ENCODE results near the gene UBXN2A.

DNA sequence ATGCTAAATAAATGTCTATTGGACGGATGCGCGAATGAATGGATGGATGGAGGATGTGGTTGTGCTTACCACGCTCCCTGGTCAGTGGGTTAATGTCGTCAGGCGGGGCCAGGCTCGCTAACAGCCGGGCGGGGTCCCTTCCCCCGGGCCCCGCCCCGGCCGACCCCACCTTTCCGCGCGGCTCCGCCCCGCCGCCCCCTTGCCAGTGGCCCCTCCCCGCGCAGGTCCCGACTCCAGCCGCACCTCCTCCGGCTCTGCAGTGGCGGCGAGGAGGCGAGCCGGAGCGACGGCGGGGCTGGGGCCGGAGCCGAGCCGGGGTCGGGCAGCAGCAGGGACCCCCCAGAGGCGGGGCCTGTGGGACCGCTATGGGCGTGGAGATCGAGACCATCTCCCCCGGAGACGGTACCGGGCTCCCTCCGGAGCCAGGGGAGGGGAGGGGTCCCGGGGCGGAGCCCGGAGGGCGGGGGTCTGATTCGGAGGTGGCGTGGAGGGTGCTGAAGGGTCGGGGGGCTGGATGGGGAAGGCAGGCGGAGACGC, 109.3 kb downstream of the UBXN2A start, which contains the start of gene FKBP1B:
- TF ChIP-seq, protein P1, sequence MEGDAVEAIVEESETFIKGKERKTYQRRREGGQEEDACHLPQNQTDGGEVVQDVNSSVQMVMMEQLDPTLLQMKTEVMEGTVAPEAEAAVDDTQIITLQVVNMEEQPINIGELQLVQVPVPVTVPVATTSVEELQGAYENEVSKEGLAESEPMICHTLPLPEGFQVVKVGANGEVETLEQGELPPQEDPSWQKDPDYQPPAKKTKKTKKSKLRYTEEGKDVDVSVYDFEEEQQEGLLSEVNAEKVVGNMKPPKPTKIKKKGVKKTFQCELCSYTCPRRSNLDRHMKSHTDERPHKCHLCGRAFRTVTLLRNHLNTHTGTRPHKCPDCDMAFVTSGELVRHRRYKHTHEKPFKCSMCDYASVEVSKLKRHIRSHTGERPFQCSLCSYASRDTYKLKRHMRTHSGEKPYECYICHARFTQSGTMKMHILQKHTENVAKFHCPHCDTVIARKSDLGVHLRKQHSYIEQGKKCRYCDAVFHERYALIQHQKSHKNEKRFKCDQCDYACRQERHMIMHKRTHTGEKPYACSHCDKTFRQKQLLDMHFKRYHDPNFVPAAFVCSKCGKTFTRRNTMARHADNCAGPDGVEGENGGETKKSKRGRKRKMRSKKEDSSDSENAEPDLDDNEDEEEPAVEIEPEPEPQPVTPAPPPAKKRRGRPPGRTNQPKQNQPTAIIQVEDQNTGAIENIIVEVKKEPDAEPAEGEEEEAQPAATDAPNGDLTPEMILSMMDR (IDR thresholded peaks at IDR 0.05; ENCODE audit: insufficient read depth, low read length): no peak
- no peak for TF ChIP-seq POLR2AphosphoS5 (IDR thresholded peaks at IDR 0.05; ENCODE audit: low read depth)
